ENCODE results near the gene PCDHA10. TPM values are rescaled to one million over a fixed set of nuclear protein-coding genes. Genes with fewer than 3 reads are reported as not detected.

The PCDHA10 gene
- total RNA-seq, 120 experiments from 2014 or later = 1.8 to 16.9 (median 9.4) TPM

Other genes with a start within 250 kb of the PCDHA10 start
- gene CD14, start 222.7 kb upstream of the PCDHA10 start, total RNA-seq = 100 to 1,000 TPM in 3 of 120 experiments, 10 to 100 TPM in 105, 1 to 10 TPM in 12; 6.3 to 175 (median 23.8) TPM
- gene TMCO6, start 216.4 kb upstream of the PCDHA10 start, total RNA-seq = 10 to 100 TPM in 75 of 120 experiments, 1 to 10 TPM in 45; 5.4 to 18.1 (median 10.8) TPM
- 10 to 100 TPM; 32.1 to 76.3 (median 57.7) TPM for gene NDUFA2, start 208.3 kb upstream of the PCDHA10 start, total RNA-seq
- 100 to 1,000 TPM in 1 of 120 experiments, 10 to 100 TPM in 119; 53.9 to 101 (median 81.5) TPM for gene IK, start 208.1 kb upstream of the PCDHA10 start, total RNA-seq
- 10 to 100 TPM; 13.3 to 31.0 (median 17.6) TPM for gene WDR55, start 191.0 kb upstream of the PCDHA10 start, total RNA-seq
- 1 to 10 TPM in 114 of 120 experiments, under 1 TPM in 6; 0.81 to 4.9 (median 2.2) TPM for gene DND1, start 182.3 kb upstream of the PCDHA10 start, total RNA-seq
- 100 to 1,000 TPM in 72 of 120 experiments, 10 to 100 TPM in 48; 57.9 to 134 (median 105) TPM for gene HARS1, start 164.5 kb upstream of the PCDHA10 start, total RNA-seq
- 10 to 100 TPM; 22.6 to 42.7 (median 32.0) TPM for gene HARS2, start 164.4 kb upstream of the PCDHA10 start, total RNA-seq
- 100 to 1,000 TPM in 4 of 120 experiments, 10 to 100 TPM in 116; 46.1 to 101 (median 76.4) TPM for gene ZMAT2, start 155.4 kb upstream of the PCDHA10 start, total RNA-seq
- gene PCDHA1, start 69.8 kb upstream of the PCDHA10 start, total RNA-seq = 1 to 10 TPM in 106 of 120 experiments, under 1 TPM in 14; 0.38 to 3.9 (median 1.7) TPM
- 1 to 10 TPM in 106 of 120 experiments, under 1 TPM in 14; 0.62 to 3.8 (median 1.5) TPM for gene PCDHA2, start 61.0 kb upstream of the PCDHA10 start, total RNA-seq
- 1 to 10 TPM; 1.3 to 4.9 (median 3.1) TPM for gene PCDHA3, start 54.8 kb upstream of the PCDHA10 start, total RNA-seq
- 1 to 10 TPM; 2.1 to 8.2 (median 4.7) TPM for gene PCDHA4, start 48.8 kb upstream of the PCDHA10 start, total RNA-seq
- gene PCDHA5, start 34.3 kb upstream of the PCDHA10 start, total RNA-seq = 10 to 100 TPM in 5 of 120 experiments, 1 to 10 TPM in 115; 3.3 to 11.2 (median 6.8) TPM
- 10 to 100 TPM in 39 of 120 experiments, 1 to 10 TPM in 81; 3.8 to 17.5 (median 9.0) TPM for gene PCDHA6, start 27.9 kb upstream of the PCDHA10 start, total RNA-seq
- 1 to 10 TPM; 2.2 to 8.9 (median 4.5) TPM for gene PCDHA7, start 21.6 kb upstream of the PCDHA10 start, total RNA-seq
- 1 to 10 TPM; 1.7 to 7.3 (median 4.4) TPM for gene PCDHA8, start 14.7 kb upstream of the PCDHA10 start, total RNA-seq
- 1 to 10 TPM in 118 of 120 experiments, not detected in 2; 1.5 to 9.2 (median 4.3) TPM for gene PCDHA9, start 7.5 kb upstream of the PCDHA10 start, total RNA-seq
- gene PCDHA11, start 13.1 kb downstream of the PCDHA10 start, total RNA-seq = 10 to 100 TPM in 5 of 120 experiments, 1 to 10 TPM in 115; 3.6 to 14.6 (median 6.6) TPM
- gene PCDHA12, start 19.4 kb downstream of the PCDHA10 start, total RNA-seq = 1 to 10 TPM; 3.1 to 8.8 (median 5.4) TPM
- 1 to 10 TPM; 2.4 to 8.2 (median 5.0) TPM for gene PCDHA13, start 26.2 kb downstream of the PCDHA10 start, total RNA-seq
- 10 to 100 TPM in 1 of 120 experiments, 1 to 10 TPM in 119; 3.1 to 10.3 (median 6.1) TPM for gene PCDHAC1, start 70.4 kb downstream of the PCDHA10 start, total RNA-seq
- gene PCDHAC2, start 110.6 kb downstream of the PCDHA10 start, total RNA-seq = 10 to 100 TPM; 11.9 to 40.6 (median 25.2) TPM
- gene PCDHB1, start 195.5 kb downstream of the PCDHA10 start, total RNA-seq = under 1 TPM in 107 of 120 experiments, not detected in 13; 0.04 to 0.30 (median 0.11) TPM
- 10 to 100 TPM in 19 of 120 experiments, 1 to 10 TPM in 101; 3.4 to 15.2 (median 7.4) TPM for gene PCDHB2, start 238.7 kb downstream of the PCDHA10 start, total RNA-seq
- gene PCDHB3, start 244.6 kb downstream of the PCDHA10 start, total RNA-seq = 10 to 100 TPM in 2 of 120 experiments, 1 to 10 TPM in 118; 2.9 to 12.7 (median 5.8) TPM